GM12801 (cell line): Measurements from ENCODE around the gene PARD3B.

Experiments
- TF ChIP-seq, protein P1 (sequence below): IDR thresholded peaks from one replicate; pipeline ENCODE4 v1.5.1; 2011; ENCODE audit warnings: control low read depth; ENCODE audit not compliant: insufficient read length; ENCODE audit errors: extremely low read depth

PARD3B gene

DNA sequence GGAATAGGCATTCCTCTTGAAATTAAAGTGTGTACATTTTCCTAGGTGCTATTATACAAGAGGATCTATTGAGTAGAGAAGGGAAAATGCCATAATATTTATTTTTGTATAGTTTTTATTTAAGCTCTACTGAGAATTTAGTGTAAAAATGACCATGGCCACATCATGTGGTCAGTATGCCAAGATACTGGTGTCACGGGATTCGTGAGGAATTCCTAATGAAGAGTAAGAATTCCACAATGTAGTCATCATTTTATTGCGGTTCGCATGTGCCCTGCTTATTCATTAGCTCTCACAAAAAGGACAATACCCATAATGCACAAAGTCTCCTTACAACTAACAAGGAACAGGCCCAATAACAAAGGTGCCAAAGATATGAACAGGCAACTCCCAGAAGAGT lies 39.3 kb upstream of the PARD3B start:
- TF ChIP-seq, protein P1, sequence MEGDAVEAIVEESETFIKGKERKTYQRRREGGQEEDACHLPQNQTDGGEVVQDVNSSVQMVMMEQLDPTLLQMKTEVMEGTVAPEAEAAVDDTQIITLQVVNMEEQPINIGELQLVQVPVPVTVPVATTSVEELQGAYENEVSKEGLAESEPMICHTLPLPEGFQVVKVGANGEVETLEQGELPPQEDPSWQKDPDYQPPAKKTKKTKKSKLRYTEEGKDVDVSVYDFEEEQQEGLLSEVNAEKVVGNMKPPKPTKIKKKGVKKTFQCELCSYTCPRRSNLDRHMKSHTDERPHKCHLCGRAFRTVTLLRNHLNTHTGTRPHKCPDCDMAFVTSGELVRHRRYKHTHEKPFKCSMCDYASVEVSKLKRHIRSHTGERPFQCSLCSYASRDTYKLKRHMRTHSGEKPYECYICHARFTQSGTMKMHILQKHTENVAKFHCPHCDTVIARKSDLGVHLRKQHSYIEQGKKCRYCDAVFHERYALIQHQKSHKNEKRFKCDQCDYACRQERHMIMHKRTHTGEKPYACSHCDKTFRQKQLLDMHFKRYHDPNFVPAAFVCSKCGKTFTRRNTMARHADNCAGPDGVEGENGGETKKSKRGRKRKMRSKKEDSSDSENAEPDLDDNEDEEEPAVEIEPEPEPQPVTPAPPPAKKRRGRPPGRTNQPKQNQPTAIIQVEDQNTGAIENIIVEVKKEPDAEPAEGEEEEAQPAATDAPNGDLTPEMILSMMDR = no peak

DNA sequence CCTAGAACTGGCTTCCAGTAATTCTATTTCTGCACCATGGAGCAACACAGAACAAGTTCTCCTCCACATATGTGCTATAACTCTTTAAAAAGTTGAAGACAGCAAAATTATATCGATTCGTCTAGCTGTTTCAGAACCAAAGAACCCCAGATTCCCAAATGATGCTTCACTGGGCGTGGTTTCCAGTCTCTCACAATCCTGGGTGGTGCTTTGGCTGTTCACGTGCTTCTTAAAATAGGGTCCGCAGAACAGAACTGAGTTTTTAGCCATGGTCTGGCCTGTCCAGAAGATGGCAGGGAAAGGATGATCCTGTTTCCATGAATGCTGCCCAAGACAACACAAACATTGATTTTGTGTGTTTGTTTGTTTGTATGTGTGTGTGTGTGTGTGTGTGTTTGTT lies 37.6 kb upstream of the PARD3B start:
- TF ChIP-seq, protein P1 = no peak

DNA sequence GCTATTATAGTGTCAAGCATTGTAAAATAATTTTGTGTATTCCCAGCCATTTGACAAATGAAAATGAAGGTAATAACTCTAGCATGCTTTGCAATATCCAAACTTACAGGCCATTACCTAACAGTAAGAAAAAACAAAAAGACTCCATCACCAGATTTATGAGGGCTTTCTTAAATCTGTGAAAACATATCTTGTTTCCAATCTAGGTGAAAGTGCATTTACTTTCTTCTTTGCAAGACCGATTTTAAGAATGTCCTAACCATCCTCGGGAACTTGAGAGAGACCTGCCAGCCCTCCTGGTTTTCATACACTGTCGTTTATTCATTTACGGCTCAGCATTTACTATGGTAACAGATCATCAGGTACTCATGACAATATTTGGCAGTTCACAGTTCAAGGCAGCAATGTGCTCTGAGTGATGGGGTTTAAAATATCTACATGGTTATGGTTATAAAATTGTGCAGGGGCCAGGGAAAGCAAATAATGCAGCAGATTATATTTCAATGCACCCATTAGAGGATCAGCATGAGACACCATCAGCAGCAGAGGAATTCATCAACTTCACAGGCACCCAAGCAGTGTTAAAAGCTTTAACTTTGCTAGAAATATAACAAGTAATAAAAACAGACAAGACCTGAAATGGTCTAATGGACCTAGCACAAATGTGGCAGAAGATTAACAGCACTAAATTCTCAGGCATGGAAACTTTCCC lies 34.4 kb upstream of the PARD3B start:
- TF ChIP-seq, protein P1 = no peak

DNA sequence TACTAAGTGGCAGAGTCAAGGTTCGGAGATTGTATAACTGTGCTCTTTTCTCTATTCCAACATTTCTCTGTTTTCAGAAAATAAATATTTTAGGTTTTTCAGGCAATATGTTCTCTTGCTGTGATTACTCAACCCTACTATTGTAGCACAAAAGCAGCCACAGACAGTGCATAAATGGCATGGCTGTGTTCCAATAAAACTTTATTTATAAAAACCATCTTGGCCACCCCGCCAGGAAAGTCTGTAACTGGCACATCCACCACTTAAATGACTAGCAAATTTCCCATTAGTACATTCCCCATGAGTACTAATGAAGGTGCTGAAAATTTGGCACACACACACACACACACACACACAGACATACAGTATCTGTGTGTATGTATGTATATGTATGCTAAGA lies 30.8 kb upstream of the PARD3B start:
- TF ChIP-seq, protein P1 = no peak

DNA sequence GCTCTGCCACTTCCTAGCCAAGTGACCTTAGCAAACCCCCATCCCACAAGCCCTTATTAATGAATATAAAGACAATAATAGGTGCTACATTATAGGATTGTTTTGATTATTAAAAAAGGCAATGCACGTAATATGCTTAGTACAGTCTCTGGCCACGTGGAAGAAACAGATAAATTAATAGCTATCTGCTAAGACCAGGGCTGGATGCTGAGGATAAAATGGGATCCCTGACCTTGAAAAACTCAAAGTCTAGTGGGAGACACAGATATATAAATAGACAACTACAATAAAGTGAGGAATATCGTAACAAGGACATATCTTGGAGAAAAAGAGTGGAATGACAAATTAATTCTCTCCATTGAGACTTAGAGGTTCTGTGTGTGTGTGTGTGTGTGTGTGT lies 29.9 kb upstream of the PARD3B start:
- TF ChIP-seq, protein P1 = no peak

DNA sequence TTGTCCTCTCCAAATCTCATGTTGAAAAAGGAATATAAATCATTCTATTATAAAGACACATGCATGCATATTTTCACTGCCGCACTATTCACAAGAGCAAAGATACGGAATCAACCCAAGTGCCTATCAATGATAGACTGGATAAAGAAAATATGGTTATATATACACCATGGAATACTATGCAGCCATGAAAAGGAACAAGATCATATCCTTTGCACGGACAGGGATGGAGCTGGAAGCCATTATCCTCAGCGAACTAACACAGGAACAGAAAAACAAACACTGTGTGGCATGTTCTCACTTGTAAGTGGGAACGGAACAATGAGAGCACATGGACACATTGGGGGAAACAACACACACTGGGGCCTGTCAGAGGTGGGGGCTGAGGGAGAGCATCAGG lies 28.1 kb upstream of the PARD3B start:
- TF ChIP-seq, protein P1 = no peak

DNA sequence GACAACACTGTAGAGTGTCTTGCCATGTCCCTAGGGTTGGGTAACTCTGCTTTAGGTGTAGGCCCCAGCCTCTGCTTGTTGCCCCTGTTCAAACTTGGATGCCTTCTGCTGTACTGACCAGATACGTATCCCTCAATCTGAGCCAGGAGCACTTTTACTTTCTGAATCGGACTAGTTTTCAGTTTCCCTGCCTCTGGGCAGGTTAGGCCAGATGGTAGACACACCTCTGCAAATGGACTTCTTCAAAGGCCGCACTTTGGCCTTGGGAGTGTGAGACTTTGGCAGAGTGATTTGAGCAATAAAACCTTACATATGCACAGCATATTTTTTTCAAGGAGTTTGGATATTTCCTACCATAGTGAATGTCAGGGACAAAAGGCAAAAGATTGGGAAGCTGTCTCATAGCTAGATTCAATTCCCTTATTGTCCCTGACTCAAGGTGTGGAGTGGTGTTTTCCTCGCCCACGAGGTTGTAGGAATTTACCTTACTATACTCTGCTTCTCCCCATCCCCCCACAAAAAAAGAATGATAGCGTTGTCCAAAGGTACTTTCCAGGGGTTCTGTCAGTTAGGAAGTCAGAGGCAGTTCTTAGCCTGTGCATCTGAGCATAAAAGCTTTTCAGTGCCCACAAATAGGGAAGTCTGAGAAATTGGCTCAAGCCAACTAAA lies 15.3 kb upstream of the PARD3B start:
- TF ChIP-seq, protein P1 = no peak
